ENCODE results near the gene IL9.
"Not testable (repeated sequence)": the region's sequence is repeated elsewhere in the genome, so short reads cannot be mapped to it uniquely, and the experiment has no call there.

IL9 gene

DNA sequence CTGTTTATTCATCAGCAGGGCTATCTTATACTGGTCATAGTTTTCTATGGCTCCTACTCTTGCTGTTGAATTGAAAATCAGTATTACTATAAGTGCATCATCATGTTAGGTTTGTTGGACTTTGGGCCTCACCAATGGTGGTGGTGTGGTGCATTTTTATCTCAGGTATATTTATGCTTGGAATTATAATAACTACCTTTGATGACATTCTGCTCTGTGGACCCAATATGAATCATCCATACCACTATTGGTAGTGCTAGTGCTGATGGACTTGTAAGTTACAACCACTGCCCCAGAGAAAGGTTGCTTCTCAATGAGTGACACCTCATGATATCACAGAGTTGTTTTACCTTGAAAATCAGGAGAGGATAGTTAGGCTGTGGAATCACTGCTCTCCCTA lies 28.0 kb downstream of the IL9 start:
- no peak for DNase-seq

- no peak for DNase-seq
These were observed 29.6 kb downstream of the IL9 start for GRCh38 chr5:135866016-135866415.

- no peak for DNase-seq
These were observed 30.9 kb downstream of the IL9 start for GRCh38 chr5:135864503-135865435.

GRCh38 chr5:135862744-135863143 lies 32.9 kb downstream of the IL9 start:
- DNase-seq, result no peak

- no peak for DNase-seq
These were observed 33.6 kb downstream of the IL9 start for GRCh38 chr5:135862086-135862485.

- no peak for DNase-seq
These were observed 34.0 kb downstream of the IL9 start for GRCh38 chr5:135861641-135862040.

GRCh38 chr5:135859641-135860040 lies 36.0 kb downstream of the IL9 start:
- DNase-seq, result no peak

DNA sequence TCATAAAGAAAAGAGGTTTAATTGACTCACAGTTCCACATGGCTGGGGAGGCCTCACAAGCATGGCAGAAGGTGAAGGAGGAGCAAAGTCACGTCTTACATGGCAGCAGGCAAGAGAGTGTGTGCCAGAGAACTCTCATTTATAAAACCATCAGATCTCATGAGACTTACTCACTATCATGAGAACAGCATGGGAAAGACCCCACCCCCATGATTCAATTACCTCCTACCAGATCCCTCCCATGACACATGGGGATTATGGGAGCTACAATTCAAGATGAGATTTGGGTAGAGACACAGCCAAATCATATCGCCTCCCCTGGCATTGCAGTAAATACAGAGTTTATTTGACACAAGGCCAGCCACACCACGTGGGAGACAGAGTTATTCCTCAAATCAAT lies 36.5 kb downstream of the IL9 start:
- not testable (repeated sequence) for DNase-seq

DNA sequence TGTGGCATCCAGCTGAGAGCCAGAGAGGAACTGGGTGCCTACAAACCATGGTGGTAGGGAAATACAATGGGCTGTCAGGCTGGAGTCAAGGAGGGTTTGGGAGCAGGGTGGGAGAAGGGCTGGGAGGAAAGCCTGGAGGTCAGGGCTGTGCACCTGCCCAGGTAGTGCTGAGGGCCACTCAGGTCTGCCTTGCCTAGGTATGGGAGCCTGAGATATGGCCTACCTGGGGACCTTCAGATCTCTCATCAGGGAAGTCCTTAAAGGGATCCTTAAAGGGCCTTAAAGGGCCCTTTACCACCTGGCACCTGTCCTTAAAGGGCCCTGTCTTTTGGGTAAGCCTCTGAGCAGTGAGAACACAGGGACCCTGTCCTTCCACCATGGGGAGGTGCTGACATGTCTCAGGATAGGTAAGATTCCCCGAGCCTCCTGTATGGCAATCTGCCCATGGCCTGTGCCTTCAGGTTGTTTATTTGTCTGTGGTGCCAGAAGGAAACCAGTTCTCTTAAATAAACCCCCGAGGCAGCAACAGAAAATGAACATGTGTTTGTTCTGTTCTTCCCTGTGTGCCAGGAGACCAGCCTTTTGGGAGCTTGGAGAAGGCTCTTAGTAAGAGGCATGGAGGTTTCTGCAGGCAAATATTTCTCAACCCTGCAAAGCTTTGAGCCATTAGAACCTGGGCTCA lies 37.9 kb downstream of the IL9 start:
- no peak for DNase-seq

DNA sequence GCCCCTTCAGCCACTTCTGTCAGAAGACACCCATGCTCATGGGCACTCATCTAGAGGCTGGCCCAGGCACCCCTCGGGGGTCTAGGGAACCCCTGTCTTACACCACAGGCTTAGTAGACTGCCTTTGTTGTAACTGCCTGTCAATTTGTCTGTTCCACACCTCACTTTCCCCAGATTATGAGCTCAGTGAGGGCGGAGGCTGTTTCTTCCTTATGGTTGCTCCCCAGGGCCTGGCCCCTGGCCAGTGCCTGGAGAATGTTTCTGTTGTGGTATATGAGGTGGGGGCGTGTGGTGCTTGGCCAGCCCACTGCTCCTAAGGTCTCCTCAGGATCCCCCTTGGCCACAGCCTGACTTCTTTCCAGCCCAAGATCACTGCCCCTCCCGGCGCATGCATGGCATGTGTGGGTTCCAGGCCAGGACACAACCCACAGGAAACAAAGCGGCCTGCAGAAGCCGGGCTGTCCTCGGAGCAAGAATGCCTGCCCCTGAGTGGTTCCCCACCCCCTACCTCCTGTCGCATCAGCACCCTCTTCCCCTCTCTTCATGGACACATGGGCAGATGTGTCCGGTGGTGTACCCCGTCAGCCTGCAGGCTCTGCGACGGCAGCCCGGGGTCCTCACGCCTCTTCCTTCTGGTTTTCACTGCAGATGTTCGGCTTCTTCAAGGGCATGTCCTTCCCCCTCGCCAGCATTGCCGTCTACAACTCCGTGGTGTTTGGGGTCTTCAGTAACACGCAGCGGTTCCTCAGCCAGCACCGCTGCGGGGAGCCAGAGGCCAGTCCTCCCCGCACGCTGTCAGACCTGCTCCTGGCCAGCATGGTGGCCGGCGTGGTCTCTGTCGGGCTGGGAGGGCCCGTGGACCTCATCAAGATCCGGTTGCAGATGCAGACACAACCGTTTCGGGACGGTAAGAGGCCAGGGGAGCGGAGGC lies 43.5 kb downstream of the IL9 start:
- DNase-seq, result no peak

GRCh38 chr5:135851186-135851914 lies 44.3 kb downstream of the IL9 start:
- DNase-seq, result no peak

- no peak for DNase-seq
These were observed 45.0 kb downstream of the IL9 start for GRCh38 chr5:135850671-135851070.

- no peak for DNase-seq
These were observed 45.4 kb downstream of the IL9 start for GRCh38 chr5:135850231-135850630.

DNA sequence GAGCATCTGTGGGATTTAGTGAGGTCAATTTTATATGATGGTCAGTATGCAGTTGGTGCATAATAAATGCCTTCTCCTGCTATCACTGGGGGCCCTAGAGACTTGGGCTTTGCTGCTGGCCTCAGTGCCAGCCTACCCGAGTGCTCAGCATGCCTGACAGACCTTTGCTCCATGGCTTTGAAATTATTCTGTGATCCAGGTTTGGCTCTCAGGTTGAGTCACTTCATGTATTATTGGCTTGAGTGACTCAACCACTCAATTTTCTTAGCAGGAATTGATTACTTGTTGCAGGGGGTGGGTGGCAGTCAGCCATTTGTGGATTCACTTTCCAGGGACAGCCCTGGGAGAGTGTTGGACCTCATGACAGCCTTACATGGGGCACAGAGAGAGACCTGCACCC lies 47.7 kb downstream of the IL9 start:
- no peak for DNase-seq

- DNase-seq, result no peak
These were observed 49.3 kb downstream of the IL9 start for GRCh38 chr5:135846311-135846710.

- DNase-seq, result no peak
These were observed 51.9 kb downstream of the IL9 start for GRCh38 chr5:135843571-135844337.

DNA sequence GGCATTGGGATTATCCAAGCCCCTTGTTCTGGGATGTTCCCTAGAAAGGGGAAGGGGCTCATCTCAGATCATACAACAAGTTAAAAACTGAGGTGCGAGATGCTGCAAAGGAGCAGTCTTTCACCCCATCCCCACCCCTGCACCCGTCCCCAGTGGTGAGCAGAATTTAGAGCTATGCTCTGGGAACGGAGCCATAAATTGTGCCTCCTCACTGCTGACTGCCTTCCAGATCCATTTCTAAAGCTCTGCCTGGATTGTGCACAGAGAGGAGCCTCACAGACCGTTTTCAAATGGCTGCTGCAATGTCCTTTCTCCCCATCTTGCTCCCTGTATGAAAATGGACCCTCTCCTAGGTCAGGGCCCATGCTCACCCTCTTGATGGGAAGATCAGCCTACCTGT lies 52.9 kb downstream of the IL9 start:
- DNase-seq, result no peak

Measured in NCI-H1105 (cell line).